HepG2 (cell line): Measurements from ENCODE around the gene SEPTIN2. TPM values are rescaled to one million over a fixed set of nuclear protein-coding genes. Genes with fewer than 3 reads are reported as not detected.

Source experiments
- ATAC-seq: fragments of 200-7000 bp; cut with Tn5 transposase; 3 replicates; pipeline ENCODE4 v1.9.1; 2020; ENCODE audit warnings: mild to moderate bottlenecking, moderate library complexity
- BruUV-seq: library from RNA; stranded (reverse); fragments of 400-500 nt; replicated peaks from 2 replicates; lab custom pipeline; 2021; lab: Mats Ljungman, UMichigan
- CTCF ChIA-PET: fragments of 300-600 bp; formaldehyde crosslinking; extraction: SDS; loops from one replicate; lab custom pipeline; 2021; ENCODE audit warnings: low total read pairs, inconsistent platforms, low intra/inter-chr PET ratio; lab: Yijun Ruan, JAX
- POLR2A ChIA-PET: fragments of 350-600 bp; sonication (Branson Sonifier 250); formaldehyde crosslinking; loops from one replicate; lab custom pipeline; 2020; ENCODE audit warnings: antibody characterized with exemption, inconsistent platforms; lab: Yijun Ruan, JAX
- DNase-seq: peaks from one replicate; pipeline ENCODE4 v3.0.0-alpha.2; 2015; ENCODE audit warnings: low spot score
- FAIRE-seq: peaks from 3 replicates; lab custom pipeline; 2011; peaks lifted over from hg19 to GRCh38; lab: Jason Lieb, UNC
- H2AFZ ChIP-seq: one replicate; pipeline ENCODE4 v1.6.1; 2011; ENCODE audit warnings: low read length, inconsistent platforms
- H3K27ac ChIP-seq: fragments of 300-600 bp; 3 replicates; pipeline ENCODE4 v1.8.0; 2011; ENCODE audit warnings: mixed run types, mild to moderate bottlenecking, mixed read lengths, low read length, inconsistent platforms; ENCODE audit not compliant: insufficient read depth; ENCODE audit errors: extremely low read length
- H3K27me3 ChIP-seq, 2 experiments: fragments of 200-600 bp in 1 of 2; 2 replicates in 1 of 2; 3 replicates in 1 of 2; pipeline versions ENCODE4 v1.6.0 to v1.8.0; 2011; ENCODE audit warnings: low read length in 2 of 2, mild to moderate bottlenecking in 2 of 2, moderate library complexity in 2 of 2, inconsistent platforms in 1 of 2; ENCODE audit not compliant: insufficient read depth in 2 of 2, control insufficient read depth in 1 of 2
- H3K36me3 ChIP-seq, 2 experiments: fragments of 200-600 bp in 1 of 2; replicated peaks in 1 of 2; 2 replicates in 1 of 2; 3 replicates in 1 of 2; pipeline versions ENCODE4 v1.5.1 to v1.8.0; 2011; ENCODE audit warnings: low read length in 2 of 2, inconsistent platforms in 1 of 2; ENCODE audit not compliant: insufficient read depth in 2 of 2, control insufficient read depth in 1 of 2
- H3K4me1 ChIP-seq: 2 replicates; pipeline ENCODE4 v1.5.1; 2012; ENCODE audit warnings: low read length, inconsistent platforms; ENCODE audit not compliant: insufficient read depth
- H3K4me2 ChIP-seq: 2 replicates; pipeline ENCODE4 v1.6.0; 2011; ENCODE audit warnings: low read depth, low read length, inconsistent platforms
- H3K4me3 ChIP-seq, 3 experiments: fragments of 200-600 bp in 1 of 3; sonication (generic), shearing (Covaris generic) in 1 of 3; replicated peaks in 1 of 3; 2 replicates each; pipeline ENCODE4 v1.5.1; 2011 to 2016; ENCODE audit warnings: low read length in 3 of 3, inconsistent platforms in 2 of 3, low read depth in 2 of 3, mild to moderate bottlenecking in 2 of 3, control low read depth in 1 of 3, mixed read lengths in 1 of 3; ENCODE audit not compliant: insufficient read depth in 1 of 3
- H3K79me2 ChIP-seq: one replicate; pipeline ENCODE4 v1.6.1; 2011; ENCODE audit warnings: low read length, inconsistent platforms; ENCODE audit not compliant: insufficient read depth
- H3K9ac ChIP-seq: 2 replicates; pipeline ENCODE4 v1.6.0; 2011; ENCODE audit warnings: mild to moderate bottlenecking, low read depth, low read length, inconsistent platforms; ENCODE audit not compliant: insufficient read depth
- H3K9me3 ChIP-seq: 2 replicates; pipeline ENCODE4 v1.5.1; 2012; ENCODE audit warnings: mild to moderate bottlenecking, low read length
- H4K20me1 ChIP-seq: 2 replicates; pipeline ENCODE4 v1.6.0; 2011; ENCODE audit warnings: inconsistent platforms, mild to moderate bottlenecking, low read length, moderate library complexity; ENCODE audit not compliant: insufficient read depth
- AKNA ChIP-seq: sonication (generic); formaldehyde crosslinking; IDR thresholded peaks from 2 replicates; pipeline ENCODE4 v1.4.0; 2020; ENCODE audit warnings: missing genetic modification reagents, borderline replicate concordance
- HNF1A ChIP-seq, 2 experiments: sonication (generic) in 1 of 2; formaldehyde crosslinking in 1 of 2; IDR thresholded peaks; 2 replicates each; pipeline versions ENCODE4 v1.4.0 to v1.6.1; 2016 to 2020; ENCODE audit warnings: borderline replicate concordance in 1 of 2, low read depth in 1 of 2, mild to moderate bottlenecking in 1 of 2, missing genetic modification reagents in 1 of 2
- ISL2 ChIP-seq: sonication (generic); formaldehyde crosslinking; IDR thresholded peaks from 2 replicates; pipeline ENCODE4 v1.5.0; 2020; ENCODE audit warnings: missing genetic modification reagents
- LCORL ChIP-seq, 2 experiments: fragments of 450-650 bp in 1 of 2; sonication (generic) in 1 of 2; formaldehyde crosslinking in 1 of 2; IDR thresholded peaks; 2 replicates each; pipeline versions ENCODE4 v1.5.0 to v1.6.1; 2017 to 2020; ENCODE audit warnings: antibody characterized with exemption in 1 of 2, missing genetic modification reagents in 1 of 2
- MXI1 ChIP-seq: IDR thresholded peaks from 3 replicates; pipeline ENCODE4 v1.6.1; 2012; ENCODE audit warnings: low read depth, low read length, inconsistent platforms, borderline replicate concordance
- NR2F2 ChIP-seq: IDR thresholded peaks from 2 replicates; pipeline ENCODE4 v1.6.1; 2012; ENCODE audit warnings: low read depth, inconsistent platforms, borderline replicate concordance
- SOX13 ChIP-seq, 3 experiments: fragments of 450-650 bp in 1 of 3; sonication (generic) in 1 of 3; formaldehyde crosslinking in 1 of 3; IDR thresholded peaks in 2 of 3; conservative IDR thresholded peaks in 1 of 3; 2 replicates each; pipeline versions ENCODE4 v1.5.0 to v1.6.1; 2016 to 2020; ENCODE audit warnings: antibody characterized with exemption in 1 of 3, mild to moderate bottlenecking in 1 of 3, missing compliant biosample characterization in 1 of 3, missing genetic modification reagents in 1 of 3, moderate library complexity in 1 of 3
- TFAP4 ChIP-seq: sonication (generic); IDR thresholded peaks from 2 replicates; pipeline ENCODE4 v1.6.1; 2016; ENCODE audit warnings: low read depth, borderline replicate concordance
- ZEB1 ChIP-seq: IDR thresholded peaks from 2 replicates; pipeline ENCODE4 v1.6.1; 2012; ENCODE audit warnings: mild to moderate bottlenecking, low read depth, inconsistent platforms; ENCODE audit not compliant: insufficient replicate concordance
- ZFAT ChIP-seq: sonication (generic); formaldehyde crosslinking; conservative IDR thresholded peaks from 2 replicates; pipeline ENCODE4 v1.8.1; 2023; ENCODE audit warnings: missing genetic modification reagents, inconsistent platforms
- ZNF24 ChIP-seq: fragments of 450-650 bp; IDR thresholded peaks from 2 replicates; pipeline ENCODE4 v1.6.1; 2017; ENCODE audit warnings: antibody characterized with exemption, mild to moderate bottlenecking
- ZNF878 ChIP-seq: sonication (generic); formaldehyde crosslinking; IDR thresholded peaks from 2 replicates; pipeline ENCODE4 v1.8.1; 2023; ENCODE audit warnings: mild to moderate bottlenecking, missing genetic modification reagents, moderate library complexity
- WGBS: methylation state at CpG from one replicate; pipeline ENCODE4 v1.1.6; 2017; ENCODE audit warnings: low lambda C conversion rate; 5-methylcytosine and 5-hydroxymethylcytosine counted together
- in situ Hi-C: cut with HindIII; loops from 2 replicates; pipeline ENCODE4 v1.10.0; 2017; ENCODE audit warnings: low pct_unique_long_range_greater_than_20kb; ENCODE audit not compliant: extremely low pct_ligation_motif_present
- intact Hi-C: fragments of 100-400 bp; cut with micrococcal nuclease; formaldehyde crosslinking; loops from one replicate; pipeline ENCODE4 v1.10.0; 2022; ENCODE audit not compliant: unreplicated experiment
- polyA plus RNA-seq, 8 experiments: library from polyadenylated mRNA; depleted of rRNA in 3 of 8; stranded (reverse) in 7 of 8; unstranded in 1 of 8; fragments of >200 nt; fragmentation: Illumina TruSeq in 4 of 8; extraction: Trizol in 4 of 8; gene quantifications; 2 replicates each; pipeline versions ENCODE4 v1.2.1 to v1.2.3, GENCODE V29; 2011 to 2016; ENCODE audit warnings: low read depth in 4 of 8, missing spikeins in 1 of 8, mixed read lengths in 1 of 8; ENCODE audit not compliant: insufficient read depth in 1 of 8
- total RNA-seq, 5 experiments: library from RNA; depleted of rRNA; stranded (reverse); fragments of >200 nt; fragmentation: Illumina TruSeq; extraction: Trizol; gene quantifications; 2 replicates each; pipeline ENCODE4 v1.2.3, GENCODE V29; 2016; ENCODE audit warnings: low read depth in 1 of 5

SEPTIN2 gene
- total and polyA plus RNA-seq, 2 of the 13 experiments (the other 11 are each of a cell fraction or from before 2014, with no cell fraction given), result 493 to 733 TPM

- Histone ChIP-seq H2AFZ (no peak overlapping the region), H3K36me3 (peaks cover 14 to 57% of the 10 kb centered on the region in 2 experiments), H3K9me3 (no peaks in the 10 kb centered on the region), H3K9ac (peak overlapping the region; percentile 61), H3K27me3 (no peaks in the 10 kb centered on the region; a peak in 1 of 5 replicates), H3K4me1 (peaks cover 65% of the 10 kb centered on the region), H4K20me1 (peaks cover 31% of the 10 kb centered on the region), H3K4me2 (peak overlapping the region; percentile 74), H3K79me2 (peaks cover 9% of the 10 kb centered on the region), H3K4me3 (peak overlapping the region in 2 of 3 experiments; percentile 12 to 44; a peak in 1 of 6 replicates), H3K27ac (peak overlapping the region; percentile 86)
- BruUV-seq, result no TSS peak
- POLR2A ChIA-PET, result interaction anchor here (1.3 to 4.0 kb wide), 3 partner anchors 9 to 36 kb away, joined by 3 to 55 read pairs (median 7); partner anchors contain the start of genes HDLBP and SEPTIN2
- in situ Hi-C loops (loop anchor here (5.0 kb wide), 1 partner anchor 34 kb away; the partner anchor contains the start of genes HDLBP and SEPTIN2), intact Hi-C loops (loop anchor here (2.0 to 10.0 kb wide), 3 partner anchors 35 to 153 kb away; partner anchors contain the start of gene STK25)
- ATAC-seq (no peak), FAIRE-seq (peak; percentile 78), DNase-seq (peak; percentile 82)
- CTCF ChIA-PET, result no interaction called here
- WGBS, result under 1% methylated on average over 3 of the region's 3 CpGs
- TF ChIP-seq LCORL (IDR thresholded peaks at IDR 0.05) (no peak), LCORL (CRISPR knock-in tag; IDR thresholded peaks at IDR 0.05) (peak; percentile 71), ZNF24 (no peak), NR2F2 (peak; percentile 52), MXI1 (peak; percentile 28; the same call in 1 of the 3 replicates), ZNF878 (CRISPR knock-in tag) (0 out of 2 replicates have a peak, but pooled peaks have one; percentile 52), TFAP4 (0 out of 2 replicates have a peak, but pooled peaks have one; percentile 43), HNF1A (IDR thresholded peaks at IDR 0.05; ENCODE audit: low read depth) (peak; percentile 97), HNF1A (CRISPR knock-in tag; IDR thresholded peaks at IDR 0.05; ENCODE audit: borderline replicate concordance) (peak; percentile 95; the same call in 1 of the 2 replicates), ZEB1 (peak; percentile 31), ISL2 (CRISPR knock-in tag) (peak; percentile 67; the same call in 1 of the 2 replicates), SOX13 (IDR thresholded peaks at IDR 0.05) (no peak), SOX13 (CRISPR knock-in tag; conservative IDR thresholded peaks at IDR 0.05 in 1 of 2, IDR thresholded peaks at IDR 0.05 in 1 of 2) (peak in 1 of 2 experiments; percentile 57; a peak in 1 of 4 replicates), ZFAT (CRISPR knock-in tag) (no peak), AKNA (CRISPR knock-in tag) (no peak)
Measured at GRCh38 chr2:241351640-241352031, 35.9 kb downstream of the SEPTIN2 start.
